ENCODE results near the gene MAP1S. TPM values are rescaled to one million over a fixed set of nuclear protein-coding genes. Genes with fewer than 3 reads are reported as not detected.

Gene MAP1S
- total and polyA plus RNA-seq, 2 of the 8 experiments (the other 6 are each of a cell fraction or from before 2014, with no cell fraction given): 66.7 to 115 TPM

- TF ChIP-seq USF2 (IDR thresholded peaks at IDR 0.05; ENCODE audit: low read length): peak; percentile 90
- peak; percentile 68; the same call in 1 of the 2 replicates for TF ChIP-seq YY1 (IDR thresholded peaks at IDR 0.05; ENCODE audit: low read depth, low read length)
- peak; percentile 79 for TF ChIP-seq CHD2 (IDR thresholded peaks at IDR 0.05; ENCODE audit: low read length)
- 0 out of 2 replicates have a peak, but pooled peaks have one; percentile 1 for TF ChIP-seq TEAD4 (IDR thresholded peaks at IDR 0.05; ENCODE audit: low read depth, low read length)
- TF ChIP-seq HDAC2 (IDR thresholded peaks at IDR 0.05; ENCODE audit: borderline replicate concordance in 1 of 2, low read depth in 2 of 2, low read length in 2 of 2): peak in 1 of 2 experiments; percentile 84; a peak in 2 of 4 replicates
Observed at GRCh38 chr19:17671906-17672305, 47.4 kb upstream of the MAP1S start (continued).
